ENCODE results near the gene CTAGE1.

GRCh38 chr18:22447792-22448191 lies 30.1 kb upstream of the CTAGE1 start:
- TF ChIP-seq TAF1 (IDR thresholded peaks at IDR 0.05; ENCODE audit: borderline replicate concordance, low read depth, low read length) (no peak), POLR2A (IDR thresholded peaks at IDR 0.05; ENCODE audit: low read depth, low read length) (no peak), POLR2AphosphoS5 (IDR thresholded peaks at IDR 0.05; ENCODE audit: low read depth, low read length) (no peak)

All from GM12892 (cell line).